Measurements from ENCODE around the gene CLCN4. TPM values are rescaled to one million over a fixed set of nuclear protein-coding genes. Genes with fewer than 3 reads are reported as not detected.

Gene CLCN4
- polyA plus RNA-seq, 3 donors, result 0.27 to 1.9 (median 1.3) TPM

- Mint-ChIP-seq H3K9me3 (peaks cover 0 to 4% (median 0%) of the 10 kb centered on the region in 7 donors), H3K27ac (no peak overlapping the region), H3K27me3 (ENCODE audit: low read depth in 3 of 3) (peaks cover 0 to 4% (median 0%) of the 10 kb centered on the region in 3 donors), H3K4me3 (no peak overlapping the region), H3K36me3 (no peaks in the 10 kb centered on the region), H3K4me1 (no peaks in the 10 kb centered on the region)
- Histone ChIP-seq H3K4me1 (ENCODE audit: control insufficient read depth in 1 of 2, insufficient read depth in 2 of 2, low read length in 2 of 2) (no peaks in the 10 kb centered on the region), H3K79me2 (ENCODE audit: insufficient read depth, low read length) (no peaks in the 10 kb centered on the region), H3K4me3 (replicated peaks in 1 of 3; ENCODE audit: low read depth in 2 of 3, low read length in 3 of 3) (no peak overlapping the region), H3K36me3 (replicated peaks in 1 of 2; ENCODE audit: control insufficient read depth in 1 of 2, insufficient read depth in 2 of 2, low read length in 2 of 2) (no peaks in the 10 kb centered on the region), H4K20me1 (ENCODE audit: insufficient read depth, low read length) (no peaks in the 10 kb centered on the region), H2AFZ (ENCODE audit: insufficient read depth, low read depth, low read length, poor library complexity, severe bottlenecking) (no peak overlapping the region), H3K9ac (ENCODE audit: insufficient read depth, low read length, poor library complexity, severe bottlenecking) (no peak overlapping the region), H3K9me3 (replicated peaks in 1 of 2; ENCODE audit: control insufficient read depth in 1 of 2, insufficient read depth in 1 of 2, low read length in 2 of 2) (no peaks in the 10 kb centered on the region), H3K4me2 (replicated peaks; ENCODE audit: extremely low read depth, low read length, poor library complexity, severe bottlenecking) (no peak overlapping the region), H3K27me3 (ENCODE audit: control insufficient read depth in 2 of 2, insufficient read depth in 2 of 2, low read length in 2 of 2) (no peaks in the 10 kb centered on the region), H3K27ac (ENCODE audit: low read depth in 1 of 2, low read length in 2 of 2) (no peak overlapping the region)
- WGBS (ENCODE audit: insufficient coverage), result 57% methylated on average over 1 of the region's 4 CpGs
- intact Hi-C loops (cut with micrococcal nuclease), result no loop called here
- no peak for DNase-seq
- TF ChIP-seq CTCF (IDR thresholded peaks at IDR 0.05), result no peak
Observed at GRCh38 chrX:10231461-10231860, 74.7 kb downstream of the CLCN4 start.

- H3K36me3 Mint-ChIP-seq, result no peaks in the 10 kb centered on the region
- no peaks in the 10 kb centered on the region for H4K20me1 ChIP-seq (ENCODE audit: insufficient read depth, low read length)
- TF ChIP-seq CTCF (IDR thresholded peaks at IDR 0.05), result no peak
- no peaks in the 10 kb centered on the region for H3K4me1 Mint-ChIP-seq
- no peak overlapping the region for H3K9ac ChIP-seq (ENCODE audit: insufficient read depth, low read length, poor library complexity, severe bottlenecking)
- peaks cover 0 to 4% (median under 1%) of the 10 kb centered on the region in 7 donors for H3K9me3 Mint-ChIP-seq
- H3K27me3 Mint-ChIP-seq (ENCODE audit: low read depth in 3 of 3), result peaks cover 0 to 3% (median 2%) of the 10 kb centered on the region in 3 donors
- H3K4me2 ChIP-seq (replicated peaks; ENCODE audit: extremely low read depth, low read length, poor library complexity, severe bottlenecking), result no peak overlapping the region
- H3K27ac Mint-ChIP-seq, result no peak overlapping the region
- no peak for DNase-seq
- H3K4me3 ChIP-seq (replicated peaks in 1 of 3; ENCODE audit: low read depth in 2 of 3, low read length in 3 of 3), result no peak overlapping the region
- H2AFZ ChIP-seq (ENCODE audit: insufficient read depth, low read depth, low read length, poor library complexity, severe bottlenecking), result no peak overlapping the region
- H3K36me3 ChIP-seq (replicated peaks in 1 of 2; ENCODE audit: control insufficient read depth in 1 of 2, insufficient read depth in 2 of 2, low read length in 2 of 2), result no peaks in the 10 kb centered on the region
- H3K27ac ChIP-seq (ENCODE audit: low read depth in 1 of 2, low read length in 2 of 2), result no peak overlapping the region
- intact Hi-C loops (cut with micrococcal nuclease), result no loop called here
- H3K4me3 Mint-ChIP-seq, result no peak overlapping the region
- H3K4me1 ChIP-seq (ENCODE audit: control insufficient read depth in 1 of 2, insufficient read depth in 2 of 2, low read length in 2 of 2), result no peaks in the 10 kb centered on the region
- no peaks in the 10 kb centered on the region for H3K27me3 ChIP-seq (ENCODE audit: control insufficient read depth in 2 of 2, insufficient read depth in 2 of 2, low read length in 2 of 2)
- no CpG with 5 or more reads among the region's 3 CpGs for WGBS (ENCODE audit: insufficient coverage)
- H3K79me2 ChIP-seq (ENCODE audit: insufficient read depth, low read length), result no peaks in the 10 kb centered on the region
- no peaks in the 10 kb centered on the region for H3K9me3 ChIP-seq (replicated peaks in 1 of 2; ENCODE audit: control insufficient read depth in 1 of 2, insufficient read depth in 1 of 2, low read length in 2 of 2)
Observed at GRCh38 chrX:10233173-10233572, 76.4 kb downstream of the CLCN4 start.
